HG02678 (cell line): Measurements from ENCODE around the gene SLIT3.

ENCODE experiments used
- ATAC-seq: cut with Tn5 transposase; IDR thresholded peaks from one replicate; pipeline ENCODE4 v1.9.1; 2021; ENCODE audit warnings: mild to moderate bottlenecking, moderate library complexity; ENCODE audit not compliant: unreplicated experiment

SLIT3 gene

GRCh38 chr5:169299663-169300467 is 1.1 kb downstream of the SLIT3 start:
- ATAC-seq = no peak

GRCh38 chr5:169299191-169299662 is 1.7 kb downstream of the SLIT3 start:
- no peak for ATAC-seq

- ATAC-seq = no peak
Measured at GRCh38 chr5:169298193-169298592, 2.7 kb downstream of the SLIT3 start.

- ATAC-seq = no peak
Measured at GRCh38 chr5:169296419-169297143, 4.4 kb downstream of the SLIT3 start.

DNA sequence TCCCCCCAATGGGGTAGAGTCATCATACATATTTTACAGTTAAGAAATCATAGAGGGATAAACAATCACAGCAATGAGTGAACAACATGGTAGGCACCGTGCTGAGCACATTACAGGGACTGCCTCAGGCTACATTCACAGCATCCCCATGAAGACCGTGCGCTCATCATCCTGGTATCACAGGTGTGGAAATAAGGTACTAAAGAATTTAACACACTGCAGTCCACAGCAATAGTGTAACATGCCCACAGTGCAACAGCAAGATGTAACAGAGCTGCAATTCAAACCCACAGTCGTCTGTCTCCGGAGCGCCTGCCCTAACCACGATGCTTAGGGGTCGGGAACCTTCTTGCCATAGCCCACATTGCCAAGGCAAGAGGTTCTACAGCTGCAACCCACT is 5.6 kb downstream of the SLIT3 start:
- no peak for ATAC-seq

- ATAC-seq = no peak
Measured at GRCh38 chr5:169294621-169295020, 6.3 kb downstream of the SLIT3 start.

DNA sequence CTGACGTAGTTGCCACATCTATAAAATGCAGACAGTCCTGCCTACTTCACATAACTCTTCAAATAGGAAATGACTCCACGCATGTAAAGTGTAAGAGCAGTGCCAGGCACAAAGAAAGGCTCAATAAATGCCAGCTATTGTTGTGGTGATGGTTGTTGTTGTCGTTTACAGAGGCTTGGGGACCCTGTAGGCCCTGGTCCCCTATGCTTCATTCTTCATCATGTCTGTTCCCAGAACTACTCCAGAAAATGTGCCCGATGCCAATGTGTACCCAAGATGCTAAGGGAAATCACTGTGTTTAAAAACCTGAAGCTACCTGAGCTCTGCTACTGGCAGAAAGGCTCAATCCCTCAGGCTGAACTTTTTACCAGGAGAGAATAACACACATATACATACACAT is 9.1 kb downstream of the SLIT3 start:
- ATAC-seq = no peak

DNA sequence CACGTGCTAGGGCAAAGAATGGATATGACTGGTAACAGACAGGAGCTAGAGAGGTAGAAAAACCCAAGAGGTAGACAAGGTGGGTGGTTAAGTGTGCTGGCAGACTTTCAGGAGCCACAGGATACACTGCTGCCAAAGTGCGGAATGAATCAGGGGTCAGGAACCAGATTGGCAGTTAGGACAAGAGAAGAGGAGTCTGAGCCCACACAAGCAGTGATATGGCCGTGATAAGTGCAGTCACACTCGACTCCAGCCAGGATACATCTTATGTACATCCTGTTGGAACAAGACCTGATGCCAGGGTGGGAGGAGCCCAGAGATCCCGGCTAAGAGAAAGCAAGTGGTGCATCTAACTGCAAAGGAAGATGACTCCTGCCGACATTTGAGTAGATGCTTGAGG is 10.0 kb downstream of the SLIT3 start:
- no peak for ATAC-seq

DNA sequence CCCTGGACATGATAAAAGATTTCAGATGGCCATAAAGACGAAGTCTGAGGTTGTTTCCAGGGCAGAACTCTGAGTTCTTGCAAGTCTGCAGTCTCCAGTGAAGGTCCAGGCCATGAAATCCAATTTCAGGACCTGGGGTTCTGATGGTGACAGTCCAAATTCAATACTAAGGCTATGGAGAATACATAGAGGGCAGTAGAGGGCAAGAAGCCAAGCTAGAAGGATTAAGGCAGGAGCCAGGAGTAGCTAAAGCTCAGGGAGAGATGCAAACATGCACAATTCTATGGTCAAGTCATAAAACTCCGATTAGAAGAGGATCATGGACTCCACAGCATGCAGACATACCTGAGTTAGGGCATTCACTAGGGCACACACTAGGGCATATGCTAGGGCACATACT is 11.4 kb downstream of the SLIT3 start:
- ATAC-seq = no peak

GRCh38 chr5:169288066-169288930 is 12.6 kb downstream of the SLIT3 start:
- ATAC-seq = no peak

DNA sequence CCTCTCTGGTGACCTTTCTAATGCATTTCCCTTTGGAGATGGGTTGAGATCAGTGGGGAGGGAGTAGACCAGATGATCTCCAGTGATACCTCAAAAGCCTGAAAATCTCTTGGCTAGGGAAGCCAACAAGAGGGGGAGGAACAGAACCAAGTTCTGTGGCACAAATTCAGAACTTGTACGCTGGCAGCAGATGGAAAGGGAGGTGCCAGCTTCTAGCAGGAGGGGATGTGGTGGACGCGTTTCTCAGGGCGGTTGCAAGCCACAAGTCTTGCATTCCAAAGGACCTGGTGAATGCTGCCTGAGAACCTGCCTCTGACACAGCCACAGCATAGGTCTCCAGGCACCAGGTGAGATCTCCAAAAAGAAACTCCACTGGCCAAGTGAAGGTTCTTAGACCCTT is 13.4 kb downstream of the SLIT3 start:
- ATAC-seq = no peak

- ATAC-seq = no peak
Measured at GRCh38 chr5:169286572-169287300, 14.2 kb downstream of the SLIT3 start.

DNA sequence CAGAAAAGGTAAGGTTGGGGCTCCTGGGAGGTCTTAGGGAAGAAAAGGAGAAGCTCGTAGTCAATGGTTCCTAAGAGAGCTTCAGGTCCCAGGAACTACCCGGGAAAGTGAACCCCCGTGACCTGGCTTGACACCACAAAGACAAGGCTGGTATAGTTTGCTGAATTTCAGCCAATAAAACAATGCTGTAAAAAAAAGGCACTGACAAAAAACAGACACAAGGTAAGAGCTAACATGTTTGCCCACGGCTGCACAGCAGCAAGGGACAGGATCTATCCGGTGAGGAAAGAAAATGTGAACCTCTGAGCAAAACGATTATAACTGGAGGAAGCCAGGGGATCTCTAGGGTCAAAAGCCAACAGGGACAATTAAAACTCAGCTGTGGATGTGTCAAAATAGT is 17.1 kb downstream of the SLIT3 start:
- no peak for ATAC-seq

GRCh38 chr5:169281625-169282024 is 19.3 kb downstream of the SLIT3 start:
- ATAC-seq = no peak

GRCh38 chr5:169280696-169281095 is 20.2 kb downstream of the SLIT3 start:
- no peak for ATAC-seq

- no peak for ATAC-seq
Measured at GRCh38 chr5:169280286-169280685, 20.7 kb downstream of the SLIT3 start.

DNA sequence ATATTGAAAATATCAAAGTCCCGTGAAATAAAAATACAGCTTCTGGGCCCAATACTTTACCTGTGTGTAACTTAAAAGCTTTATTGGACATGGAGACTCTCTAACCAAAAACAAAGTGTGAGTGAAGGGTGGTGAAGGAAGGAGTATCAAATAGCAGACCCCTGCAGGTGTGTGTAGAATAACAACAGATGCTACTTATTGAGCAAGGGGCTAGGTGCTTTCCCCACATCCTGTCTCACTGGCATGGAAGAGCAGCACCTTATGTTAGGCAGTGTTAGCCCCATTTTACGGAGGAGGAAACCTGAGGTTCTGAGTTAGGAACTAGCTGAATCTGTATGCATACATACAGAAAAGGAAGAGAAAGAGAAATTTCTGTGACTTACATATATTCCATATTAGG is 21.8 kb downstream of the SLIT3 start:
- no peak for ATAC-seq

GRCh38 chr5:169273881-169274280 is 27.1 kb downstream of the SLIT3 start:
- no peak for ATAC-seq

DNA sequence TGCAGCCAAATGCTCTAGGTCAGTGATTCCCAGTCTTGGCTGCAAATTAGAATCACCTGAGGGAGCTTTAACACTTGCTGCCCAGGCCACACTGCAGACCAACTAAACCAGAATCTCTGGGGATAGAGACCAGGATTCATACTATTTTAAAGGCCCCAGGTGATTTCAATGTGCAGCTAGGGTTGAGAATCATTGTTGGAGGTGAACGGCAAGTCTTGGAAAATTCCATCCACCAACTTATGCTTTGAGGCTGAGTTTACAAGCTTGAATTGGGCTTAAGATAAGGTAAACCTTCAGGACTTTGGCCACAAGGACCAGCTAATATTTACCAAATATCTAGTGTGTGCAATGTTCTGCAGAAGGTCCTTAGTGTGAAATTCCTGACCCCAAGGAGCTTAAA is 27.5 kb downstream of the SLIT3 start:
- ATAC-seq = no peak

DNA sequence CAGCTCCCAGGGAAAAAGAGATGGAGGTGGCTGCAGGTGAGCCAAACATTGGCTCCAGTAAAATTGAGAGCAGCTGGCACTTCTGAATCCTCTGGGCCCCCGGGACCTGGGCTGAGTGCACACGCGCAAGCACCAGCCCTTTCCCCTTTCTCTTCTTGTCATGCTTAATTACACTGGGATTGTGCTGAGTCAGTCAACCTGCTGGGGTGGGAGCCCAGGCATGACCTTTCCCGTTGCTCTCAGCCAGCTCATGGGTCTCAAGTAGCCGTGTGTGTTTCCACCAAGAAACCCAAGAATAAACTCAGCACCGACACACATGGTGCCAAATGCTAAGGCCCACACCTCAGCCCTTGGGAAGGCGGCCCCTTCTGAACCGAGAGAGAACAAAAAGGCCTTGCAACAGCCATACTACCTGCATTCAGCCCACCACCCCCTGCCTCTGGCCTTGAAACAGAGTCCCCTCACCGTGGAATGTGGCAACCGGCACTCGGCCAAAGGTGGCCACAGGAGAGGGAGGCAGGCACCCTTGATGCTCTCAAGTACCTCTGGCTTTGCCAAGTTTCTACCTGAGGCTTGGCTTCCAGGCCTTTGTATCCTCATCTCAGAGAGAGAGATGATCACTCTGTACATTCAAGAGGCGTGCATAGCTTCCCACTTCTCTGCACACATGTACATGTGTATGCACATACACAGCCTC is 28.1 kb downstream of the SLIT3 start:
- no peak for ATAC-seq
